RWPE2 (cell line): ENCODE measurements around the gene WDR88.
"Not testable (repeated sequence)": the region's sequence is repeated elsewhere in the genome, so short reads cannot be mapped to it uniquely, and the experiment has no call there.

Experiments used
- ATAC-seq: fragments of 200-7000 bp; cut with Tn5 transposase; 3 replicates; pipeline ENCODE4 v1.9.1; 2021; ENCODE audit warnings: low read depth
- DNase-seq: peaks from one replicate; pipeline ENCODE4 v3.0.0-alpha.2; 2020; ENCODE audit warnings: low spot score
- H3K27ac ChIP-seq: fragments of 450-650 bp; 2 replicates; pipeline ENCODE4 v1.5.1; 2017; ENCODE audit warnings: mild to moderate bottlenecking; ENCODE audit not compliant: poor library complexity, severe bottlenecking
- H3K27me3 ChIP-seq: fragments of 250-450 bp; sonication (Bioruptor Pico); 2 replicates; pipeline ENCODE4 v1.5.1; 2021; ENCODE audit warnings: mild to moderate bottlenecking, moderate library complexity; ENCODE audit not compliant: insufficient read depth, poor library complexity, severe bottlenecking
- H3K36me3 ChIP-seq: fragments of 250-450 bp; sonication (Bioruptor Pico); 2 replicates; pipeline ENCODE4 v1.5.1; 2020; ENCODE audit warnings: low read depth, mild to moderate bottlenecking, moderate library complexity
- H3K4me1 ChIP-seq: fragments of 250-450 bp; sonication (Bioruptor Pico); 2 replicates; pipeline ENCODE4 v1.5.1; 2021; ENCODE audit warnings: mild to moderate bottlenecking, moderate library complexity; ENCODE audit not compliant: insufficient read depth, poor library complexity, severe bottlenecking
- H3K4me3 ChIP-seq: fragments of 250-450 bp; sonication (Bioruptor Pico); 2 replicates; pipeline ENCODE4 v1.5.1; 2021; ENCODE audit warnings: mild to moderate bottlenecking, moderate library complexity; ENCODE audit not compliant: severe bottlenecking
- H3K9me3 ChIP-seq: fragments of 250-450 bp; sonication (Bioruptor Pico); 2 replicates; pipeline ENCODE4 v1.5.1; 2021; ENCODE audit warnings: mild to moderate bottlenecking, moderate library complexity; ENCODE audit not compliant: severe bottlenecking
- TF ChIP-seq, protein P1 (sequence below): fragments of 450-650 bp; IDR thresholded peaks from one replicate; pipeline ENCODE4 v1.5.1; 2017; ENCODE audit warnings: mild to moderate bottlenecking, moderate library complexity; ENCODE audit not compliant: poor library complexity, severe bottlenecking

Gene WDR88

DNA sequence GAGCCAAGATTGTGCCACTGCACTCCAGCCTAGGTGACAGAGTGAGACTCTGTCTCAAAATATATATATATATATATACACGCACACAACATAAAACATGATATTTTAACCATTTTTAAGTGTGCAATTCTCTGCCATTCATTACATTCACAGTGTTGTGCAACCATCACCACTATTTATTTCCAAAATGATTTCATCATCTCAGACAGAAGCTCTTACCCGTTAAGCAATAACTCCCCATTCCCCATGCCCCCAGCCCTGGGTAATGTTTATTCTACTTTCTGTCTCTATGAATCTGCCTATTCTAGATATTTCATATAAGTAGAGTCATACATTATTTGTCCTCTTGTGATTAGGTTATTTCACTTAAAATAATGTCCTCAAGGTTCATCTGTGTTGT is 20.3 kb downstream of the WDR88 start:
- no peaks in the 10 kb centered on the region for H3K27me3 ChIP-seq
- DNase-seq (no peak), ATAC-seq (no peak)
- no peaks in the 10 kb centered on the region for H3K36me3 ChIP-seq
- H3K27ac ChIP-seq = no peak overlapping the region
- TF ChIP-seq, protein P1, sequence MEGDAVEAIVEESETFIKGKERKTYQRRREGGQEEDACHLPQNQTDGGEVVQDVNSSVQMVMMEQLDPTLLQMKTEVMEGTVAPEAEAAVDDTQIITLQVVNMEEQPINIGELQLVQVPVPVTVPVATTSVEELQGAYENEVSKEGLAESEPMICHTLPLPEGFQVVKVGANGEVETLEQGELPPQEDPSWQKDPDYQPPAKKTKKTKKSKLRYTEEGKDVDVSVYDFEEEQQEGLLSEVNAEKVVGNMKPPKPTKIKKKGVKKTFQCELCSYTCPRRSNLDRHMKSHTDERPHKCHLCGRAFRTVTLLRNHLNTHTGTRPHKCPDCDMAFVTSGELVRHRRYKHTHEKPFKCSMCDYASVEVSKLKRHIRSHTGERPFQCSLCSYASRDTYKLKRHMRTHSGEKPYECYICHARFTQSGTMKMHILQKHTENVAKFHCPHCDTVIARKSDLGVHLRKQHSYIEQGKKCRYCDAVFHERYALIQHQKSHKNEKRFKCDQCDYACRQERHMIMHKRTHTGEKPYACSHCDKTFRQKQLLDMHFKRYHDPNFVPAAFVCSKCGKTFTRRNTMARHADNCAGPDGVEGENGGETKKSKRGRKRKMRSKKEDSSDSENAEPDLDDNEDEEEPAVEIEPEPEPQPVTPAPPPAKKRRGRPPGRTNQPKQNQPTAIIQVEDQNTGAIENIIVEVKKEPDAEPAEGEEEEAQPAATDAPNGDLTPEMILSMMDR = no peak
- H3K9me3 ChIP-seq = no peaks in the 10 kb centered on the region
- no peak overlapping the region for H3K4me3 ChIP-seq
- H3K4me1 ChIP-seq = no peaks in the 10 kb centered on the region

DNA sequence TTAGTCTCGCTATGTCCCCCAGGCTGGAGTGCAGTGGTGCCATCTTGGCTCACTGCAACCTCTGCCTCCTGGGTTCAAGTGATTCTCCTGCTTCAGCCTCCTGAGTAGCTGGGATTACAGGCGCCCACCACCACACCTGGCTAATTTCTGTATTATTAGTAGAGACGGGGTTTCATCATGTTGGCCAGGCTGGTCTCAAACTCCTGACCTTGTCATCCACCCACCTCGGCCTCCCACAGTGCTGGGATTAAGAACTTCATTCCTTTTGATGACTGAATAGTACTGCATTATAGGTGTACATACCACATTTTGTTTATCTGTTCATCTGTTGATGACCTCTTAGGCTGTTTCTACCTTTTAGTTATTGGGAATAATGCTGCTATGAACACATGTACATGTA is 20.7 kb downstream of the WDR88 start:
- DNase-seq, H3K27me3 ChIP-seq, H3K9me3 ChIP-seq, H3K36me3 ChIP-seq, H3K4me1 ChIP-seq, H3K27ac ChIP-seq, ATAC-seq, H3K4me3 ChIP-seq: not testable (repeated sequence)

DNA sequence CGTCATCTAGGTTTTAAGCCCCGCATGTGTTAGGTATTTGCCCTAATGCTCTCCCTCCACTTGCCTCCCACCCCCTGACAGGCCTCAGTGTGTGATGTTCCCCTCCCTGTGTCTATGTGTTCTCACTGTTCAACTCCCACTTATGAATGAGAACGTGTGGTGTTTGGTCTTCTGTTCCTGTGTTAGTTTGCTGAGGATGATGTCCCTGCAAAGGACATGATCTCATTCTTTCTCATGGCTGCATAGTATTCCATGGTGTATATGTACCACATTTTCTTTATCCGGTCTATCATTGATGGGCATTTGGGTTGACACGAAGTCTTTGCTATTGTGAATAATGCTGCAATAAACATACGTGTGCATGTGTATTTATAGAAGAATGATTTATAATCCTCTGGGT is 22.4 kb downstream of the WDR88 start:
- not testable (repeated sequence) for ATAC-seq, H3K27ac ChIP-seq, H3K4me1 ChIP-seq, H3K27me3 ChIP-seq, H3K4me3 ChIP-seq, H3K36me3 ChIP-seq, DNase-seq, H3K9me3 ChIP-seq

DNA sequence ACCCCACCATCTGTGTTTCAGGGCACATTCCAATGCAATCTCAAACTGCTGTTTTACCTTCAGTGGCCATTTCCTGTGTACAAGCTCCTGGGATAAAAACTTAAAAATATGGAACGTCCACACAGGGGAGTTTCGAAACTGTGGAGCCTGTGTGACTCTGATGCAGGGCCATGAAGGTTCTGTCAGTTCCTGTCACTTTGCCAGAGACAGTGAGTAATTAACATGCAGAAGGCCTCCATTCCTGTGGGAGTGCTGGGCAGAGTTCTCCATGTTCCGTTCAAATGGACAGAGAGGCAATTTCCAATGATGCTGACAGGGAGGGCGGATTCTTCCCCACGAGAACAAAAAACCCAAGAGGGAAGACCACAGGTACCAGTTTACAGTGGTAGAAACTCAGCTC is 24.4 kb downstream of the WDR88 start:
- Histone ChIP-seq H3K4me3 (no peak overlapping the region), H3K27ac (no peak overlapping the region), H3K27me3 (no peaks in the 10 kb centered on the region), H3K9me3 (no peaks in the 10 kb centered on the region), H3K4me1 (no peaks in the 10 kb centered on the region), H3K36me3 (no peaks in the 10 kb centered on the region)
- TF ChIP-seq, protein P1 = no peak
- DNase-seq = no peak
- no peak for ATAC-seq

DNA sequence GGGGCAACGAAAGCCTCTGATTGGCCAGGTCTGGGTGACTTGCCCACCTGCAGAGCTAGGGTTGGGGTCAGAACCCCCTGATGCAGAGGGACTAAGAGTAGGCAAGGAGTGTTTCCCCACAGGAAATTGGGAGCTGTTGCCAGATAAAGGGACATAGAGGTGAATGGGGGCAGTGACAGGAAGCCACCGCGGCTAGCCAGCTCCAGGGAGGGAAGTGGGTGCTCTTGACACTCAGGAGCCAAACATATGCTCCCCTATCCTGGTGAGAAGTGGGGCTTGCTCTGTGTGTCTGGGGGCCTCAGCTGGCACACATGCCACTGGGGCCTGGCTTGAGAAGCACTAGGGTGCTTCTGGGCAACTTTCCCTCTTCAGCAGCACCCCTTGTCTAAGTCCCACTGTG is 26.0 kb downstream of the WDR88 start:
- H3K27me3 ChIP-seq = no peaks in the 10 kb centered on the region
- no peak overlapping the region for H3K4me3 ChIP-seq
- DNase-seq (no peak), ATAC-seq (no peak)
- TF ChIP-seq, protein P1 = no peak
- no peaks in the 10 kb centered on the region for H3K4me1 ChIP-seq
- H3K9me3 ChIP-seq = no peaks in the 10 kb centered on the region
- H3K27ac ChIP-seq = no peak overlapping the region
- H3K36me3 ChIP-seq = no peaks in the 10 kb centered on the region

DNA sequence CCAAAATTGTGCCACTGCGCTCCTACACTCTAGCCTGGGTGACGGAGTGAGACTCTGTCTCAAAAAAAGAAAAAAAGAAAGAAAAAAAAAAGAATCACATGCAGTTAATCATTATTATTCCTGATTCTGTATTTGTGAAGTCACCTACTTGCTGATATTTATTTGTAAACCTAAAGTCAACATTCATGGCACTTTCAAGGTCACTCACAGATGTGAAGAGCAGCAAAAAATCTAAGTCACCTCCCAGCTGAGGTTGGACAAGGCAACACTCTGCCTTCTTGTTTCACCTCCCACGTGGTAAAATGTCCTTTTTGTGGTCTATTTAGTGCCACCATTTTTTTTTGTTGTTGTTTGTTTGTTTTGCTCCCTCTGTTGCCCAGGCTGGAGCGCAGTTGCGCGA is 26.5 kb downstream of the WDR88 start:
- no peak overlapping the region for H3K4me3 ChIP-seq
- ATAC-seq (no peak), DNase-seq (no peak)
- TF ChIP-seq, protein P1 = no peak
- no peaks in the 10 kb centered on the region for H3K27me3 ChIP-seq
- H3K36me3 ChIP-seq = no peaks in the 10 kb centered on the region
- H3K27ac ChIP-seq = no peak overlapping the region
- no peaks in the 10 kb centered on the region for H3K4me1 ChIP-seq
- H3K9me3 ChIP-seq = no peaks in the 10 kb centered on the region
